SU-DHL-6 (cell line): Measurements from ENCODE around the gene NPAS2.

ENCODE experiments used
- H2AFZ ChIP-seq: fragments of 200-600 bp; sonication (generic); 2 replicates; pipeline ENCODE4 v1.6.1; 2014; ENCODE audit warnings: low read depth, mild to moderate bottlenecking, moderate library complexity, mixed read lengths, antibody characterized with exemption, low read length; ENCODE audit not compliant: severe bottlenecking
- H3F3A ChIP-seq: fragments of 200-600 bp; shearing (Covaris generic); 2 replicates; pipeline ENCODE4 v1.6.0; 2016; ENCODE audit warnings: antibody characterized with exemption, mild to moderate bottlenecking; ENCODE audit not compliant: insufficient read depth
- H3K27ac ChIP-seq: fragments of 200-600 bp; sonication (generic); 2 replicates; pipeline ENCODE4 v1.5.1; 2016; ENCODE audit warnings: low read depth, mild to moderate bottlenecking, low read length, moderate library complexity, mixed read lengths
- H3K27me3 ChIP-seq: fragments of 200-600 bp; sonication (generic), shearing (Covaris generic); 2 replicates; pipeline ENCODE4 v1.6.0; 2014; ENCODE audit warnings: mild to moderate bottlenecking, low read length
- H3K36me3 ChIP-seq: fragments of 200-600 bp; sonication (generic); 2 replicates; pipeline ENCODE4 v1.6.1; 2014; ENCODE audit warnings: mild to moderate bottlenecking, low read length, mixed read lengths
- H3K4me2 ChIP-seq: fragments of 300-600, 200-600 bp; shearing (Covaris generic), sonication (generic); 2 replicates; pipeline ENCODE4 v1.6.0; 2014; ENCODE audit warnings: low read length, low read depth, mild to moderate bottlenecking; ENCODE audit not compliant: poor library complexity, severe bottlenecking
- H3K4me3 ChIP-seq: fragments of 200-600 bp; sonication (generic); 2 replicates; pipeline ENCODE4 v1.5.1; 2014; ENCODE audit warnings: antibody characterized with exemption, low read length, mild to moderate bottlenecking, mixed read lengths; ENCODE audit not compliant: insufficient read depth, poor library complexity, severe bottlenecking
- H3K79me2 ChIP-seq: fragments of 200-600 bp; sonication (generic); 2 replicates; pipeline ENCODE4 v1.6.1; 2014; ENCODE audit warnings: mild to moderate bottlenecking, low read length, moderate library complexity; ENCODE audit not compliant: insufficient read depth
- H3K9ac ChIP-seq: fragments of 200-600 bp; sonication (generic); 2 replicates; pipeline ENCODE4 v1.7.0; 2014; ENCODE audit warnings: mild to moderate bottlenecking, low read length
- H3K9me2 ChIP-seq: fragments of 200-600 bp; sonication (generic); replicated peaks from 2 replicates; pipeline ENCODE4 v1.6.1; 2014; ENCODE audit warnings: low read length; ENCODE audit not compliant: insufficient read depth
- H3K9me3 ChIP-seq: fragments of 200-600 bp; sonication (generic); 2 replicates; pipeline ENCODE4 v1.6.1; 2014; ENCODE audit warnings: low read length, mixed read lengths; ENCODE audit not compliant: insufficient read depth
- H4K20me1 ChIP-seq: fragments of 200-600 bp; sonication (generic); 2 replicates; pipeline ENCODE4 v1.6.1; 2014; ENCODE audit warnings: low read depth, mild to moderate bottlenecking, antibody characterized with exemption, low read length, moderate library complexity, mixed read lengths
- EZH2phosphoT487 ChIP-seq: fragments of 200-600 bp; sonication (generic), shearing (Covaris generic); conservative IDR thresholded peaks from 2 replicates; pipeline ENCODE4 v1.6.1; 2018; ENCODE audit warnings: mild to moderate bottlenecking, antibody characterized with exemption, low read length, moderate library complexity, mixed read lengths
- TF ChIP-seq, protein P1 (sequence below): fragments of 200-600 bp; sonication (generic); IDR thresholded peaks from one replicate; pipeline ENCODE4 v1.5.1; 2017; ENCODE audit warnings: antibody characterized with exemption, mild to moderate bottlenecking, low read length, moderate library complexity; ENCODE audit not compliant: insufficient read depth, poor library complexity, severe bottlenecking

Gene NPAS2

DNA sequence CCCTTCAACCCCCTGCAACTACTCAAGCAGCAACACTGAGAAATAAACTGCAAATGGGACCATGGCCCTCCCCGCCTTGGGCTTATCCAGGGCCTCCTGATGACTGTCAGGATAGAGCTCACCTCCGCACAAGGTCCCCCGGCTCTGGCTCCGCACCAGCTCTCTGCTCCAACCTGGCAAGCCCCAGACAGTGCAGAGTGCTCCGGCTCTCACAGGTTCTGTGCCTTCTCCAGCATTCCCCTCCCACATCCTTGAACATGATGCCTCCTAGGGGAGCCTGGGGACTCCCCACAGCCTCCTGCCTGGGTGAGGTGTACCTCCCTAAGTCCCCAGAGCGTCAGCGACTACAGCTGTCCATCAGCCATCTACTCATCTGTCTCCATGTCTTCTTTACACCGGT, 26.7 kb upstream of the NPAS2 start:
- Histone ChIP-seq H3K79me2 (no peaks in the 10 kb centered on the region), H4K20me1 (no peaks in the 10 kb centered on the region), H3F3A (no peaks in the 10 kb centered on the region), H3K9me3 (no peaks in the 10 kb centered on the region), H3K27me3 (no peaks in the 10 kb centered on the region), H3K9ac (no peak overlapping the region), H2AFZ (no peak overlapping the region), H3K36me3 (no peaks in the 10 kb centered on the region), H3K27ac (no peak overlapping the region), H3K4me2 (no peak overlapping the region), H3K9me2 (no peaks in the 10 kb centered on the region), H3K4me3 (no peak overlapping the region)
- no peak for TF ChIP-seq EZH2phosphoT487
- TF ChIP-seq, protein P1, sequence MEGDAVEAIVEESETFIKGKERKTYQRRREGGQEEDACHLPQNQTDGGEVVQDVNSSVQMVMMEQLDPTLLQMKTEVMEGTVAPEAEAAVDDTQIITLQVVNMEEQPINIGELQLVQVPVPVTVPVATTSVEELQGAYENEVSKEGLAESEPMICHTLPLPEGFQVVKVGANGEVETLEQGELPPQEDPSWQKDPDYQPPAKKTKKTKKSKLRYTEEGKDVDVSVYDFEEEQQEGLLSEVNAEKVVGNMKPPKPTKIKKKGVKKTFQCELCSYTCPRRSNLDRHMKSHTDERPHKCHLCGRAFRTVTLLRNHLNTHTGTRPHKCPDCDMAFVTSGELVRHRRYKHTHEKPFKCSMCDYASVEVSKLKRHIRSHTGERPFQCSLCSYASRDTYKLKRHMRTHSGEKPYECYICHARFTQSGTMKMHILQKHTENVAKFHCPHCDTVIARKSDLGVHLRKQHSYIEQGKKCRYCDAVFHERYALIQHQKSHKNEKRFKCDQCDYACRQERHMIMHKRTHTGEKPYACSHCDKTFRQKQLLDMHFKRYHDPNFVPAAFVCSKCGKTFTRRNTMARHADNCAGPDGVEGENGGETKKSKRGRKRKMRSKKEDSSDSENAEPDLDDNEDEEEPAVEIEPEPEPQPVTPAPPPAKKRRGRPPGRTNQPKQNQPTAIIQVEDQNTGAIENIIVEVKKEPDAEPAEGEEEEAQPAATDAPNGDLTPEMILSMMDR, result no peak

DNA sequence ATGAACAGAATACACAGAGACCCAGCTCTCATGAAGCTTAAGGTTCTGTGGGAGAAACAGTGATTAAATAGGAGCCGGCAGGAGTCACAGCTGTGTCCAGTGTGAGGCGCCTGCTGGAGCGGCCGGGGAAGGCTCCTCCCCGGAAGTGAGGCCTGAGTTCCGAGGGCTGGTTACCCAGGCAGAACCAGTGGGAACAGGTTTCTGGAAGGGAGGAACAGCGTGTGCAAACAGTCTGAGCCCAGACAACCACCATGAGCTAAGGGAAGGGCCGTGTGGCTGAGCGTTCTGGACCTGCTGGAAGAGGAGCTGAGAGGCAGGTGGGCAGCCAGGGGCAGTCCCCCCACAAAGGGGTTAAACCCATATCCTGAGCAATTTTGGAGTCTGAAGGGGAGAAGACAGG, 26.0 kb upstream of the NPAS2 start:
- no peaks in the 10 kb centered on the region for H3K36me3 ChIP-seq
- H3K9me2 ChIP-seq, result no peaks in the 10 kb centered on the region
- no peak overlapping the region for H3K27ac ChIP-seq
- no peaks in the 10 kb centered on the region for H3K79me2 ChIP-seq
- H3F3A ChIP-seq, result no peaks in the 10 kb centered on the region
- H3K27me3 ChIP-seq, result no peaks in the 10 kb centered on the region
- no peak overlapping the region for H3K4me3 ChIP-seq
- TF ChIP-seq, protein P1, result no peak
- no peak for TF ChIP-seq EZH2phosphoT487
- H3K9ac ChIP-seq, result no peak overlapping the region
- H3K4me2 ChIP-seq, result no peak overlapping the region
- no peak overlapping the region for H2AFZ ChIP-seq
- H3K9me3 ChIP-seq, result no peaks in the 10 kb centered on the region
- no peaks in the 10 kb centered on the region for H4K20me1 ChIP-seq

DNA sequence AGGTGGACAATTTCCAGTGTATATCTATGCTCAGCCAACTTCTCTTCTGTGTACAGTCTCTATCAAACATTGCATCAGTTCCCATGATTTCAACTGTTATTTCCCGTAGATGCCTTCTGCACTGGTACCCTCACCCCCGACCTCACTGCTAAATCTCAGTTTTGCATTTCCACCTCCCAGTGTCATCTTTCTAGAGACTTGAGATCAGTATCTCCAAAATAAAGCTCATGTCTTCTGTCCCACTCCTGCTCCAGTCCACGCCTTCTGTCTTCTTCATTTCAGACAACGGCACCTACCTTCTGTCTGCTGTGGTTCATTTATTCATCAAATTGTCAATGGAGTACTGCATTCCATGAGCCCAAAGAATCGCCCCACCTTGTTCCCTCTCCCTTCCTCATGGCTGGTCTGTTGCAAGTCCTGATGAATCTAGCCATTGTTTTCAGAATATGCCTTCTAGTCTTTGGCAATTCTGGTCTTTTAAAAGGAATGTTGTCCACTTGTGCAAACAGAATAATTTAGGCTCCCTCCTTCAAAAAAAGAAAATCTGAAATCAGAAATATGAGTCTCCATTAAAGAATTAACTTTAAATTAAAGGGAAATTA, 23.3 kb upstream of the NPAS2 start:
- Histone ChIP-seq H3K4me2 (no peak overlapping the region), H3F3A (no peaks in the 10 kb centered on the region), H3K9me2 (no peaks in the 10 kb centered on the region), H3K9me3 (no peaks in the 10 kb centered on the region), H3K27ac (no peak overlapping the region), H2AFZ (no peak overlapping the region), H3K4me3 (no peak overlapping the region), H3K27me3 (no peaks in the 10 kb centered on the region), H4K20me1 (no peaks in the 10 kb centered on the region), H3K9ac (no peak overlapping the region), H3K36me3 (no peaks in the 10 kb centered on the region), H3K79me2 (no peaks in the 10 kb centered on the region)
- TF ChIP-seq, protein P1, result no peak
- TF ChIP-seq EZH2phosphoT487, result no peak
